HepG2 (cell line): ENCODE data around the gene PGC. TPM values are rescaled to one million over a fixed set of nuclear protein-coding genes. Genes with fewer than 3 reads are reported as not detected.
A peak's percentile ranks its signal among the peaks of the same experiment; 100 is the strongest.

Source experiments
- ATAC-seq: fragments of 200-7000 bp; cut with Tn5 transposase; 3 replicates; pipeline ENCODE4 v1.9.1; 2020; ENCODE audit warnings: mild to moderate bottlenecking, moderate library complexity
- BruUV-seq: library from RNA; stranded (reverse); fragments of 400-500 nt; replicated peaks from 2 replicates; lab custom pipeline; 2021; lab: Mats Ljungman, UMichigan
- CTCF ChIA-PET: fragments of 300-600 bp; formaldehyde crosslinking; extraction: SDS; loops from one replicate; lab custom pipeline; 2021; ENCODE audit warnings: low total read pairs, inconsistent platforms, low intra/inter-chr PET ratio; lab: Yijun Ruan, JAX
- POLR2A ChIA-PET: fragments of 350-600 bp; sonication (Branson Sonifier 250); formaldehyde crosslinking; loops from one replicate; lab custom pipeline; 2020; ENCODE audit warnings: antibody characterized with exemption, inconsistent platforms; lab: Yijun Ruan, JAX
- DNase-seq: peaks from one replicate; pipeline ENCODE4 v3.0.0-alpha.2; 2015; ENCODE audit warnings: low spot score
- FAIRE-seq: peaks from 3 replicates; lab custom pipeline; 2011; peaks lifted over from hg19 to GRCh38; lab: Jason Lieb, UNC
- H2AFZ ChIP-seq: one replicate; pipeline ENCODE4 v1.6.1; 2011; ENCODE audit warnings: low read length, inconsistent platforms
- H3K27ac ChIP-seq: fragments of 300-600 bp; 3 replicates; pipeline ENCODE4 v1.8.0; 2011; ENCODE audit warnings: mixed run types, mild to moderate bottlenecking, mixed read lengths, low read length, inconsistent platforms; ENCODE audit not compliant: insufficient read depth; ENCODE audit errors: extremely low read length
- H3K27me3 ChIP-seq, 2 experiments: fragments of 200-600 bp in 1 of 2; 2 replicates in 1 of 2; 3 replicates in 1 of 2; pipeline versions ENCODE4 v1.6.0 to v1.8.0; 2011; ENCODE audit warnings: low read length in 2 of 2, mild to moderate bottlenecking in 2 of 2, moderate library complexity in 2 of 2, inconsistent platforms in 1 of 2; ENCODE audit not compliant: insufficient read depth in 2 of 2, control insufficient read depth in 1 of 2
- H3K36me3 ChIP-seq, 2 experiments: fragments of 200-600 bp in 1 of 2; replicated peaks in 1 of 2; 2 replicates in 1 of 2; 3 replicates in 1 of 2; pipeline versions ENCODE4 v1.5.1 to v1.8.0; 2011; ENCODE audit warnings: low read length in 2 of 2, inconsistent platforms in 1 of 2; ENCODE audit not compliant: insufficient read depth in 2 of 2, control insufficient read depth in 1 of 2
- H3K4me1 ChIP-seq: 2 replicates; pipeline ENCODE4 v1.5.1; 2012; ENCODE audit warnings: low read length, inconsistent platforms; ENCODE audit not compliant: insufficient read depth
- H3K4me2 ChIP-seq: 2 replicates; pipeline ENCODE4 v1.6.0; 2011; ENCODE audit warnings: low read depth, low read length, inconsistent platforms
- H3K4me3 ChIP-seq, 3 experiments: fragments of 200-600 bp in 1 of 3; sonication (generic), shearing (Covaris generic) in 1 of 3; replicated peaks in 1 of 3; 2 replicates each; pipeline ENCODE4 v1.5.1; 2011 to 2016; ENCODE audit warnings: low read length in 3 of 3, inconsistent platforms in 2 of 3, low read depth in 2 of 3, mild to moderate bottlenecking in 2 of 3, control low read depth in 1 of 3, mixed read lengths in 1 of 3; ENCODE audit not compliant: insufficient read depth in 1 of 3
- H3K79me2 ChIP-seq: one replicate; pipeline ENCODE4 v1.6.1; 2011; ENCODE audit warnings: low read length, inconsistent platforms; ENCODE audit not compliant: insufficient read depth
- H3K9ac ChIP-seq: 2 replicates; pipeline ENCODE4 v1.6.0; 2011; ENCODE audit warnings: mild to moderate bottlenecking, low read depth, low read length, inconsistent platforms; ENCODE audit not compliant: insufficient read depth
- H3K9me3 ChIP-seq: 2 replicates; pipeline ENCODE4 v1.5.1; 2012; ENCODE audit warnings: mild to moderate bottlenecking, low read length
- H4K20me1 ChIP-seq: 2 replicates; pipeline ENCODE4 v1.6.0; 2011; ENCODE audit warnings: inconsistent platforms, mild to moderate bottlenecking, low read length, moderate library complexity; ENCODE audit not compliant: insufficient read depth
- AGO2 ChIP-seq: fragments of 200-400 bp; formaldehyde crosslinking; optimal IDR thresholded peaks from 2 replicates; pipeline ENCODE3; 2017; ENCODE audit warnings: mild to moderate bottlenecking, low read depth, low read length, moderate library complexity
- DMAP1 ChIP-seq: IDR thresholded peaks from 2 replicates; pipeline ENCODE4 v1.6.1; 2016
- FOXO1 ChIP-seq: sonication (generic); formaldehyde crosslinking; IDR thresholded peaks from 2 replicates; pipeline ENCODE4 v1.4.0; 2020; ENCODE audit warnings: missing genetic modification reagents
- GATA4 ChIP-seq: sonication (generic); IDR thresholded peaks from 2 replicates; pipeline ENCODE4 v1.6.1; 2016; ENCODE audit warnings: antibody characterized with exemption, low read depth, borderline replicate concordance
- GTF3A ChIP-seq: sonication (generic); formaldehyde crosslinking; conservative IDR thresholded peaks from 2 replicates; pipeline ENCODE4 v1.4.0; 2020; ENCODE audit warnings: mild to moderate bottlenecking, missing genetic modification reagents
- NR3C1 ChIP-seq: sonication (generic); formaldehyde crosslinking; IDR thresholded peaks from 2 replicates; pipeline ENCODE4 v1.4.0; 2020; ENCODE audit warnings: missing genetic modification reagents
- RAD51 ChIP-seq: fragments of 450-650 bp; IDR thresholded peaks from 2 replicates; pipeline ENCODE4 v1.6.1; 2016; ENCODE audit warnings: borderline replicate concordance
- RFX1 ChIP-seq: fragments of 450-650 bp; IDR thresholded peaks from 2 replicates; pipeline ENCODE4 v1.6.1; 2017
- SOX6 ChIP-seq, 2 experiments: fragments of 450-650 bp in 1 of 2; sonication (generic) in 1 of 2; formaldehyde crosslinking in 1 of 2; IDR thresholded peaks; 2 replicates each; pipeline versions ENCODE4 v1.4.0 to v1.6.1; 2017 to 2020; ENCODE audit warnings: antibody characterized with exemption in 1 of 2, mild to moderate bottlenecking in 1 of 2, missing genetic modification reagents in 1 of 2
- SRF ChIP-seq: IDR thresholded peaks from 2 replicates; pipeline ENCODE4 v1.6.1; 2011; ENCODE audit warnings: mild to moderate bottlenecking, low read depth, low read length, moderate library complexity
- TCF7L2 ChIP-seq: IDR thresholded peaks from 2 replicates; pipeline ENCODE4 v1.6.1; 2011; ENCODE audit warnings: mild to moderate bottlenecking, low read depth, low read length, moderate library complexity
- ZFP36L1 ChIP-seq: sonication (generic); formaldehyde crosslinking; IDR thresholded peaks from 2 replicates; pipeline ENCODE4 v1.8.0; 2022; ENCODE audit warnings: mild to moderate bottlenecking, missing genetic modification reagents, moderate library complexity
- ZFY ChIP-seq: sonication (generic); formaldehyde crosslinking; IDR thresholded peaks from 2 replicates; pipeline ENCODE4 v1.4.0; 2020; ENCODE audit warnings: missing genetic modification reagents
- ZNF253 ChIP-seq: sonication (generic); formaldehyde crosslinking; IDR thresholded peaks from 2 replicates; pipeline ENCODE4 v1.8.0; 2022; ENCODE audit warnings: mild to moderate bottlenecking, missing genetic modification reagents, borderline replicate concordance
- ZNF260 ChIP-seq: sonication (generic); formaldehyde crosslinking; IDR thresholded peaks from 2 replicates; pipeline ENCODE4 v1.4.0; 2020; ENCODE audit warnings: missing genetic modification reagents, low read depth, mild to moderate bottlenecking, borderline replicate concordance
- ZNF432 ChIP-seq: sonication (generic); formaldehyde crosslinking; IDR thresholded peaks from 2 replicates; pipeline ENCODE4 v1.5.0; 2020; ENCODE audit warnings: missing genetic modification reagents, mild to moderate bottlenecking, borderline replicate concordance
- ZNF589 ChIP-seq: sonication (generic); formaldehyde crosslinking; conservative IDR thresholded peaks from 2 replicates; pipeline ENCODE4 v1.8.0; 2022; ENCODE audit warnings: mild to moderate bottlenecking, moderate library complexity, missing genetic modification reagents
- ZNF644 ChIP-seq: IDR thresholded peaks from 2 replicates; pipeline ENCODE4 v1.6.1; 2016; ENCODE audit warnings: low read depth
- ZZZ3 ChIP-seq: sonication (generic); formaldehyde crosslinking; IDR thresholded peaks from 2 replicates; pipeline ENCODE4 v1.4.0; 2020; ENCODE audit warnings: missing genetic modification reagents, mild to moderate bottlenecking, borderline replicate concordance
- WGBS: methylation state at CpG from one replicate; pipeline ENCODE4 v1.1.6; 2017; ENCODE audit warnings: low lambda C conversion rate; 5-methylcytosine and 5-hydroxymethylcytosine counted together
- in situ Hi-C: cut with HindIII; loops from 2 replicates; pipeline ENCODE4 v1.10.0; 2017; ENCODE audit warnings: low pct_unique_long_range_greater_than_20kb; ENCODE audit not compliant: extremely low pct_ligation_motif_present
- intact Hi-C: fragments of 100-400 bp; cut with micrococcal nuclease; formaldehyde crosslinking; loops from one replicate; pipeline ENCODE4 v1.10.0; 2022; ENCODE audit not compliant: unreplicated experiment
- polyA plus RNA-seq, 8 experiments: library from polyadenylated mRNA; depleted of rRNA in 3 of 8; stranded (reverse) in 7 of 8; unstranded in 1 of 8; fragments of >200 nt; fragmentation: Illumina TruSeq in 4 of 8; extraction: Trizol in 4 of 8; gene quantifications; 2 replicates each; pipeline versions ENCODE4 v1.2.1 to v1.2.3, GENCODE V29; 2011 to 2016; ENCODE audit warnings: low read depth in 4 of 8, missing spikeins in 1 of 8, mixed read lengths in 1 of 8; ENCODE audit not compliant: insufficient read depth in 1 of 8
- total RNA-seq, 5 experiments: library from RNA; depleted of rRNA; stranded (reverse); fragments of >200 nt; fragmentation: Illumina TruSeq; extraction: Trizol; gene quantifications; 2 replicates each; pipeline ENCODE4 v1.2.3, GENCODE V29; 2016; ENCODE audit warnings: low read depth in 1 of 5
- TF ChIP-seq, protein P1 (sequence below): sonication (generic); formaldehyde crosslinking; IDR thresholded peaks from 2 replicates; pipeline ENCODE4 v1.4.0; 2020; ENCODE audit warnings: mild to moderate bottlenecking, missing genetic modification reagents

The PGC gene
- total and polyA plus RNA-seq, 2 of the 13 experiments (the other 11 are each of a cell fraction or from before 2014, with no cell fraction given): 426 to 502 TPM

DNA sequence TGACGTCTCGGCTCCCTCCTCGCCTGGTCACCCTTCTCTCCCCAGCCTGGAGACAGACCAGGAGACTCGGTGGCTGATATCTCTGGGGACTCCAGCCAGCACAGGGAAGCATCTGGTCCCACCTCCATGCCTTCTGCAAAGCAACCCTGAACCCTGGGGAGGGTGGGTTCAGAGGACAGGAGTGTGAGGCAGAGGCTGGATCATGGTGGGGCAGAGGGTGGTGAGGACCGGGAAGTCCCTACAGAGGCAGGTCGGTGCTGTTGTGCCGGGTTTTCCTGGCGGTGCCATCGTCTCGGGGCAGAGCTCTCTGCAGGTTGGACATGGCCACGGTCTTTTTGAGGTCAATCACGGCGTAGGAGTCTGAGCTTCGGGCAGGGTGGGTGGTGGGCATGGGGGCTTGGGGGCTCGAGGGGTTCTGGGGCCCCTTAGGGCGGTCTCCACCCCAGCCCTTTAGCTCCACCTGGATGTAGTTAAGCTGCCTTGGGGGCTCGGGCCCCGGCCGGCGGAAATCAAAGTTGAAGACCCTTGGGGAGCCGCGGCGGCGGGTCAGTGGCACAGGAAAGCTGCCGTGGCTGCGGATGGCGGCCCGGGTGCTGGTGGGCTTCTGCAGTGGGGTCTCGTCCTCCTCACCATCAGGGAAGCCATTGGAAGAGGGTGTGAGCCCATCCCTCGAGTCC, 23.3 kb upstream of the PGC start:
- BruUV-seq: no TSS peak
- no peak for FAIRE-seq
- H3K4me1 ChIP-seq: peaks cover 44% of the 10 kb centered on the region
- ChIA-PET POLR2A (interaction anchor here (4.6 kb wide), 1 partner anchor 32 kb away, joined by 112 read pairs; the partner anchor contains the start of gene TFEB), CTCF (no interaction called here)
- H3K4me3 ChIP-seq: no peak overlapping the region
- H3K36me3 ChIP-seq: peaks cover 22 to 41% of the 10 kb centered on the region in 2 experiments
- 98% methylated on average over 30 of the region's 30 CpGs for WGBS
- no peaks in the 10 kb centered on the region for H3K27me3 ChIP-seq
- H3K9ac ChIP-seq: no peak overlapping the region
- in situ Hi-C loops: no loop called here
- no peaks in the 10 kb centered on the region for H3K79me2 ChIP-seq
- H4K20me1 ChIP-seq: no peaks in the 10 kb centered on the region
- no peak for ATAC-seq
- TF ChIP-seq AGO2: peak; percentile 41
- TF ChIP-seq ZNF432 (CRISPR knock-in tag): no peak
- no peaks in the 10 kb centered on the region for H3K9me3 ChIP-seq
- no peak overlapping the region for H3K4me2 ChIP-seq
- no peak overlapping the region for H3K27ac ChIP-seq
- no peak for DNase-seq
- no peak overlapping the region for H2AFZ ChIP-seq
- intact Hi-C loops: no loop called here

DNA sequence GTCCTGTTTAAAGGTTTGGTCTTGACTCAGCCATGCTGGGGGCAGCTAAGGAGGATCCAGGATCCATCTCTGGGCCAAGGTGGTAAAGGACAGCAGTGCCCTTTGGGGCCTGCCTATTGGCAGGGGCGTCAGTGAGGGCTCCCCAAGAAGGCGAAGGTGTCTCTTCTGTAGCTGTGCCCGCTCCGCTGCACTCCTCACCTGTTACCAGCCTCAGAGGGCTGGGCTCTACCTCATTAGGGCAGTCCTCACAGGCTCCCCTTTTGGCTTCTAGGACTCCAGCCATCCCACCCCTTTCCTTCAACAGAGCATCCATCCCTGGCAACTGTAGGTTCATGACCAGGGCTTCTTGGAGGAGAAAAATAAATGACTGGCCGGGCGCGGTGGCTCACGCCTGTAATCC, 22.2 kb upstream of the PGC start:
- Histone ChIP-seq H3K27ac (peak overlapping the region; percentile 75), H3K4me2 (peak overlapping the region; percentile 63), H3K4me1 (peaks cover 38% of the 10 kb centered on the region), H3K79me2 (no peaks in the 10 kb centered on the region), H3K9me3 (no peaks in the 10 kb centered on the region), H3K36me3 (peaks cover 14 to 30% of the 10 kb centered on the region in 2 experiments; a peak in 4 of 5 replicates), H3K4me3 (no peak overlapping the region), H2AFZ (no peak overlapping the region), H3K27me3 (no peaks in the 10 kb centered on the region), H3K9ac (peak overlapping the region; percentile 62), H4K20me1 (no peaks in the 10 kb centered on the region)
- ATAC-seq: no peak
- in situ Hi-C loops: no loop called here
- WGBS: 97% methylated on average over 8 of the region's 8 CpGs
- POLR2A ChIA-PET: interaction anchor here (1.0 to 4.6 kb wide), 11 partner anchors 10 to 281 kb away, joined by 4 to 112 read pairs (median 7); partner anchors contain the start of genes FRS3, PGC, TAF8 and TFEB
- intact Hi-C loops: loop anchor here (2.0 kb wide), 1 partner anchor 35 kb away; the partner anchor contains the start of gene TFEB
- no TSS peak for BruUV-seq
- CTCF ChIA-PET: no interaction called here
- FAIRE-seq: no peak
- no peak for DNase-seq
- TF ChIP-seq RFX1 (no peak), FOXO1 (CRISPR knock-in tag) (peak; percentile 3; the same call in 1 of the 2 replicates), DMAP1 (CRISPR knock-in tag) (0 out of 2 replicates have a peak, but pooled peaks have one; percentile 8), SOX6 (IDR thresholded peaks at IDR 0.05) (no peak), SOX6 (CRISPR knock-in tag; IDR thresholded peaks at IDR 0.05) (no peak), GTF3A (0 out of 2 replicates have a peak, but pooled peaks have one; percentile 59), NR3C1 (CRISPR knock-in tag) (no peak), ZNF253 (no peak), TCF7L2 (no peak), ZNF644 (CRISPR knock-in tag) (no peak), ZZZ3 (CRISPR knock-in tag) (no peak), ZFP36L1 (CRISPR knock-in tag) (no peak), SRF (no peak), GATA4 (0 out of 2 replicates have a peak, but pooled peaks have one; percentile 19), RAD51 (no peak), ZNF589 (CRISPR knock-in tag) (no peak), ZFY (CRISPR knock-in tag) (no peak), ZNF260 (CRISPR knock-in tag) (no peak)
- TF ChIP-seq, protein P1, sequence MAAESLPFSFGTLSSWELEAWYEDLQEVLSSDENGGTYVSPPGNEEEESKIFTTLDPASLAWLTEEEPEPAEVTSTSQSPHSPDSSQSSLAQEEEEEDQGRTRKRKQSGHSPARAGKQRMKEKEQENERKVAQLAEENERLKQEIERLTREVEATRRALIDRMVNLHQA: no peak
